Measurements from ENCODE around the gene DHX35. TPM values are rescaled to one million over a fixed set of nuclear protein-coding genes. Genes with fewer than 3 reads are reported as not detected.

Gene DHX35
- total RNA-seq, 1 donor from 2014 or later, result 11.3 TPM

GRCh38 chr20:39045676-39046075 lies 83.5 kb downstream of the DHX35 start:
- no peak for DNase-seq (ENCODE audit: low spot score)
- intact Hi-C loops (cut with DNase I), result loop anchor here (10.0 kb wide), 1 partner anchor 121 kb away; the partner anchor contains the start of gene FAM83D
- no peak for ATAC-seq

DNA sequence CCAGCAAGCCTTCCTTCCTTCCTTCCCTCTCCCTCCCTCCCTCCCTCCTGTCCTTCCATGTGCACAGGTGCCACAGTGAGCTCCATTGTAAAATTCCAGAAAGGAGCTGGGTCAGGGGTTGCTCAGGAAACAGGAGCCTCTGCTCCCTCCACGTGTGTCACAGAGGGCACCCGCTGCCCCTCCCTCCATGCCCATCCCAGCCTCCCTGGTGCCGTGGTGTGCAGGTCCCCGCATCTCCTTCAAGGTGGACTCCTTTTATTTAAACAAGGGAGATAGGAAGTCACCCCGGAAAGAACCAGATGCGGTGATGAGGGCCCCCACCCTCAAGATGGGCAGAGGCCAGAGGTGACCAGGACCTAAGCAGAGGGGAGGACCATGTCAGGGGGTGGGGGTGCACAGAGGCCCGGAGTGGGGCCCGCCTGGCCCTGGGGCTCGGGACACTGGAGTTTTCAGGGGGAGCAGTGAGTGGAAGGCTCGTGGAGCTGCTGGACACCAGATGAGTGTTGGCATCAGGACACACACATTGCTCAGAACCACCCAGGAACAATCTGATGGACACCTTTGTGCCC lies 85.4 kb downstream of the DHX35 start:
- intact Hi-C loops (cut with DNase I), result loop anchor here (10.0 kb wide), 1 partner anchor 123 kb away; the partner anchor contains the start of gene FAM83D
- DNase-seq (ENCODE audit: low spot score) (no peak), ATAC-seq (no peak)

GRCh38 chr20:39048000-39048696 lies 86.0 kb downstream of the DHX35 start:
- peak; percentile 86 for DNase-seq (ENCODE audit: low spot score)
- intact Hi-C loops (cut with DNase I), result loop anchor here (10.0 kb wide), 1 partner anchor 123 kb away; the partner anchor contains the start of gene FAM83D
- peak; percentile 83 for ATAC-seq

- ATAC-seq (no peak), DNase-seq (ENCODE audit: low spot score) (no peak)
- intact Hi-C loops (cut with DNase I), result loop anchor here (10.0 kb wide), 1 partner anchor 124 kb away; the partner anchor contains the start of gene FAM83D
These were observed 87.0 kb downstream of the DHX35 start for GRCh38 chr20:39049148-39049547.

DNA sequence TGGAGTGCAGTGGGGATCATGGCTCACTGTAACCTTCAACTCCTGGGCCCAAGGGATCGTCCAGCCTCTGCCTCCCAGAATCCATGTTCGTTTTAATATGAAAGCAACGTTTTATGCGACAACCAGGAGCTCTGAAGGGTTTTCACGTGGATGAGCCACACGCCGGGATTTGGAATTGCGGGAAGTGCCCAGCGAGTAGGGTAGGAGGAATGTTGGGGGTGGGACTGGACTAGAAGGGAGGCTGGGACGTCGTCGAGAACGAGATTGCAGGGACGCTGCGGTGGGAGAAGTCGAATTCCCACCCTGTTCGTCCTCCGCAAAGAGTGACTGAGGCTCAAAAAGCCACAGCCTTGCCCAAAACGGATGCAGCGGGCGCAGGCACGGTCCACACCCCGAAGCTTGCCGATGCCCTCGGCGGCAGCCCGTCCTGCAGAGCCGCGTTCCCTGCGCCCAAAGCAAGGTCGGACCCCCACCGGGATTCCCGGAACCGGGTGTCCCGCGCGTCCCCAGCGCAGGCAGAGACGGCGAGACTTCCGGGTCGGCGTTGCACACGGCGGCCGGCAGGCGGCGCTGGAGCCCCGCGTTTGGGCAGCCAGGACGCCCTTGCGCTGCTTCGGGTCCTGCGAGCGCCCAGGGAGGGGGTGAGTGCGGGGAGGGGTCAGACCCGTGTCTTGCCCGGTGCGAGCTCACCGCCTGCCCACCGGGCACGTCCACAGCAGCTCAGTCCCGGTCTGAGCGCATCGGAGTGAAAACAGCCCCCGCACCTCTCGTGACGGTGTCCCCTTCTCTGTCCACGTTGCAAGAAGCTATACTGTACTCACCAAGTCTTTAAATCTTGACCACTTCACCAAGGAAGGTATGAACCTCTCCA lies 87.8 kb downstream of the DHX35 start:
- DNase-seq (ENCODE audit: low spot score) (peak; percentile 85), ATAC-seq (peak; percentile 89)
- intact Hi-C loops (cut with DNase I), result loop anchor here (10.0 kb wide), 1 partner anchor 125 kb away; the partner anchor contains the start of gene FAM83D

GRCh38 chr20:39050555-39050902 lies 88.4 kb downstream of the DHX35 start:
- DNase-seq (ENCODE audit: low spot score) (no peak), ATAC-seq (no peak)
- intact Hi-C loops (cut with DNase I), result no loop called here

DNA sequence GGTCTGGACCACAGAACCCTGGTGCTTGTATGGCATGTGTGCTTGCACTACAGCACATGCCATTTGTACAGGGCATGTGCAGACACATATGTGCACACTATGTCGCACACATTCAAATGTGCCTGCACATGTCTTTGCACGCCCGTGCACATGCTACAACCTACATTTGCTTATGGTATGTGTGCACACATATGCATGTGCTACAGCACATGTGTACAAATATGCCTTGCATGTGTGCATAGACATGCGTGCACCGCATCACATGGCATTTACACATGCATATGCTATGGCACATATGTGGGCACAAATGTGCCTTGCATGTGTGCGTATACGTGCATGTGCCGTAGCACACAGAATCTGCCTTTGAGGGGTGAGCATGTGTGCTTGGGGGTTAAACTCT lies 90.5 kb downstream of the DHX35 start:
- ATAC-seq (no peak), DNase-seq (ENCODE audit: low spot score) (no peak)
- intact Hi-C loops (cut with DNase I), result no loop called here

DNA sequence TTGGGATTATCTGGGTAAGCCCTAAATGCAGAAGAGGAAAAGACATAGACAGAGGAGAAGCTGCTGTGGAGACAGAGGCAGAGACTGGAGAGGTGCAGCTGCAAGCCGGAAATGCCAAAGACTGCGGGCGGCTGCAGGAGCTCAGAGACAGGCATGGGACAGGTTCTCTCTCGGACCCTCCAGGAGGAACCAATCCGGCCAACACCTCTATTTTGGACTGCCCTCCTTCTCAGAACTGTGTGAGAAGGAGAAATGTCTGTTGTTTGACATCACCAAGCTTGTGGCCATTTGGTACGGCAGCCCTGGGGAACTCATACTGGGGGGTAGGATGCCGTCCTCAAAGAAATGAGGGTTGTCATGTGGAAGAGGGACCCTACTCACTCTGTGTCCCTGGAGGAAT lies 95.0 kb downstream of the DHX35 start:
- DNase-seq (ENCODE audit: low spot score) (no peak), ATAC-seq (no peak)
- intact Hi-C loops (cut with DNase I), result no loop called here

- intact Hi-C loops (cut with DNase I), result no loop called here
- DNase-seq (ENCODE audit: low spot score) (no peak), ATAC-seq (no peak)
These were observed 95.8 kb downstream of the DHX35 start for GRCh38 chr20:39057911-39058310.

- ATAC-seq (no peak), DNase-seq (ENCODE audit: low spot score) (no peak)
- intact Hi-C loops (cut with DNase I), result no loop called here
These were observed 96.9 kb downstream of the DHX35 start for GRCh38 chr20:39059036-39059435.

GRCh38 chr20:39066471-39067242 lies 104.5 kb downstream of the DHX35 start:
- DNase-seq (ENCODE audit: low spot score) (no peak), ATAC-seq (no peak)
- intact Hi-C loops (cut with DNase I), result no loop called here

GRCh38 chr20:39067526-39068216 lies 105.5 kb downstream of the DHX35 start:
- ATAC-seq, result no peak
- no peak for DNase-seq (ENCODE audit: low spot score)
- intact Hi-C loops (cut with DNase I), result no loop called here

DNA sequence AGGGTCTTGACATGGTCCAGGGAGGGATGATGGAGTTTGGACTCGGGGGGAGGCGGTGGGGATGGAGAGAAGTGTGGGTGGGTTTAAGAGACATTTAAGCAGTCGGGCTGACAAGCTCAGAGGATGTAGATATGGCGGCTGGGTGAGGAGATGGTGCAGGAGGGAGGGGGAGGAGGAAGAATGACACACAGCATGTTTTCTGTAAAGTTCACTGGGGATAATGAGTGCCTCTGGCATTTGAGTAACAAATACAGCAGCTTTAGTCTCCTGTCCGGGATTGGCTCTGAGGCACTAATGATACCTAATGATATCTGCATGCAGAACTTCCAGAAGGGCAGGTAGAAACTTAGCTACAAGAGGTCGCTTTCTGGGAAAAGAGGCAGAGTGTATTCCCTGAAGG lies 107.8 kb downstream of the DHX35 start:
- DNase-seq (ENCODE audit: low spot score) (no peak), ATAC-seq (no peak)
- intact Hi-C loops (cut with DNase I), result no loop called here

DNA sequence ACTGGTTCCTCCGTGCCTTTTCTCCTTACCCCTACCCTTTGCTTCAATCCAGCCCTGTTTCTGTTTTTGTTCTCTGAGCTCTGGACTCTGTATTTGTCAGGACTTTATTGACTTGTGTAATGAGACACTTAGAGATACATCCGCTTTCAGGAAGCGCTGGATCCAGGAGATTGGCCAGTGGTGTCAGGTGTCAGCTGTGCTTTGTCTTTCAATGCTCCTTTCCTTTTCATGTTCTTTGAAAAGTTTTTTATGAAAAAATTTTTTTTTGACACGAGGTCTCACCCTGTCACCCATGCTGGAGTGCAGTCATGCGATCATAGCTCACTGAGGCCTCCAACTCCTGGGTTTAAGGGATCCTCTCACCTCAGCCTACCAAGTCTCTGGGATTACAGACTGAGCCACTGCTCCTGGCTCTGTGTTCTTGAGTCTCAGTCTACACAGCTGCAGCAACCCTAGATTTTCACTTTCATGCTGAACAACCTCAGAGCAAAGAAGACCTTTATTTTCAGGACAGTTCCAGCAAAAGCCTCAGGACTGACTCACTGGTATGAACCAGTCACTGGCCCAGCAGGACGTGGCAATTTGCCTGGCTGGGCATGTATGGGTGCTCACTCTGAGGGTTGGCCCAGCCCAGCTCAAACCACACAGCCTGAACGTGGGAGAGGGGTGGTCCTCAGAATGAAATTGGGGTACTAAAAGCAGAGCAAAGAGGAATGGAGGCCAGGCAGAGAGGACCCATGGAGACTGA lies 108.5 kb downstream of the DHX35 start:
- intact Hi-C loops (cut with DNase I), result no loop called here
- no peak for ATAC-seq
- DNase-seq (ENCODE audit: low spot score), result no peak

- intact Hi-C loops (cut with DNase I), result no loop called here
- no peak for ATAC-seq
- DNase-seq (ENCODE audit: low spot score), result no peak
These were observed 110.0 kb downstream of the DHX35 start for GRCh38 chr20:39072132-39072531.

DNA sequence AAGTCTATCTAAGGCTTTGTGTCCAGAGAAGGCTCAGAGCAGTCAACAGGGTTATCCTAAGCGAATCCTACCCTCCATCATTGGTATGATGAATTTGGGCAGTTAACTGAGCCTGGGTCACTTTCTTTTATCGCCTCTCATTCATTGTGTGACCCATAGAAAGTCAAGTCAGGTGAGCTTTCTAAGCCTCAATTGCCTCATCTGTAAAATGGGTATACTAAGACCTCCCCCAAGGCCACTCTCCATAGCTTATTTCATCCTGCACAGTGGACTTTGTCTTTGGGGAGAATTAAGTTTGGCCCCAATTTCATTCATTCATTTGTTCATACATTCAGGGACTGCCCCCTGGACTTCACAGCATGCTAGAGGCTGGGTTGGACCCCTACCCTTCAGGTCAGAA lies 110.5 kb downstream of the DHX35 start:
- ATAC-seq (no peak), DNase-seq (ENCODE audit: low spot score) (no peak)
- intact Hi-C loops (cut with DNase I), result no loop called here

- ATAC-seq (no peak), DNase-seq (ENCODE audit: low spot score) (no peak)
- intact Hi-C loops (cut with DNase I), result no loop called here
These were observed 113.6 kb downstream of the DHX35 start for GRCh38 chr20:39075731-39076130.

DNA sequence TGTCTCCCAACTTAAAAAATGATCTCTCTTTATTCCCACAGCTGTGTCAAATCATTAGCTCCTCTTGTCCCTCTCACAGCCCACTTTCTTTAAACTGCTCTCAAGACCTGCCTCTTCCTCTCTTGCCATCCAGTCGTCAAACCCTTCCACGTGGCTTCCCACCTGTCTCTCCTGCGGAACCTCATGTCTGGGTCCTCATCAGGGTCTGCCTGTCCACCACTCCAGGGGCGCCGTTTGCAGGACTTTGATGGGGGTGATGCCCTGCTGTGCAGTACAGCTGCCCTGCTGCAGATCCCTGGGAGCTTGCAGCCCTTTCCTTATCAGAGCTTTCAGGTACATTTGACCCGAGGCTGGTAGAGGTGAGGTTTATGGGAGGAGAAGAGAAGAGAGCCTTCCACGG lies 114.8 kb downstream of the DHX35 start:
- ATAC-seq, result no peak
- no peak for DNase-seq (ENCODE audit: low spot score)
- intact Hi-C loops (cut with DNase I), result no loop called here
